Neural progenitor cell (in vitro differentiated cells): Measurements from ENCODE around the gene GTPBP6.

Experiments
- CTCF ChIP-seq: fragments of 200-600 bp; sonication (generic); IDR thresholded peaks from 2 replicates; pipeline ENCODE4 v1.5.1; 2017; ENCODE audit warnings: antibody characterized with exemption, mild to moderate bottlenecking
- EZH2phosphoT487 ChIP-seq: fragments of 200-600 bp; sonication (generic); IDR thresholded peaks from 2 replicates; pipeline ENCODE4 v1.6.1; 2017; ENCODE audit warnings: antibody characterized with exemption

DNA sequence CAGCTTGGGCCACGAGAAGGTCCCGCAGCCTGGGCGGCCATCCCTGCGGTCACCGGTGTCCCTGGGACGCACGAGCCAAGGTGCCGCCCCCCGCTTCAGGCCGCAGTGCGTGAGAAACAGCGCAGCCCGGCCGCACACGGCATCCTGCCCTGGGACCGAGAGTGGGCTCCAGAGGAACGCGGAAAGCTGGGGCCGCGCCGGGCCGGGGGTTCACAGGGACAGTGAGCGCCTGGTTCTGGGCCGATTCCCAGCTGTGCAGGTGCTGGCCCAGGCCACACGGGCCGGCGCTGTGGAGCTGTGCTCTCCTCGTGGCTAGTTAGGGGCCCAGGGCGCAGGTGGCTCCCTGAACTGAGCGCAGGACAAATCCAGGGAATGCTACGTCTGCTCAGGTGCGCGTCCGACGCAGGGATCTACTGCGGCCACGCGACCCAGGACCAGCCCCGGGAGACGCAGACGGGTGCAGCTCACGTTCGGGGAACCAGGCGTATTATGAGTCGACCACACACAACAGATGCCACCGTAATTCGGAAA is 25.8 kb upstream of the GTPBP6 start:
- TF ChIP-seq EZH2phosphoT487: no peak
- no peak for TF ChIP-seq CTCF
